ENCODE measurements around the gene TFF3. TPM values are rescaled to one million over a fixed set of nuclear protein-coding genes. Genes with fewer than 3 reads are reported as not detected.
A peak's percentile ranks its signal among the peaks of the same experiment; 100 is the strongest.

Gene TFF3
- total and polyA plus RNA-seq, 10 donors, result 28.9 to 123 (median 72.7) TPM

DNA sequence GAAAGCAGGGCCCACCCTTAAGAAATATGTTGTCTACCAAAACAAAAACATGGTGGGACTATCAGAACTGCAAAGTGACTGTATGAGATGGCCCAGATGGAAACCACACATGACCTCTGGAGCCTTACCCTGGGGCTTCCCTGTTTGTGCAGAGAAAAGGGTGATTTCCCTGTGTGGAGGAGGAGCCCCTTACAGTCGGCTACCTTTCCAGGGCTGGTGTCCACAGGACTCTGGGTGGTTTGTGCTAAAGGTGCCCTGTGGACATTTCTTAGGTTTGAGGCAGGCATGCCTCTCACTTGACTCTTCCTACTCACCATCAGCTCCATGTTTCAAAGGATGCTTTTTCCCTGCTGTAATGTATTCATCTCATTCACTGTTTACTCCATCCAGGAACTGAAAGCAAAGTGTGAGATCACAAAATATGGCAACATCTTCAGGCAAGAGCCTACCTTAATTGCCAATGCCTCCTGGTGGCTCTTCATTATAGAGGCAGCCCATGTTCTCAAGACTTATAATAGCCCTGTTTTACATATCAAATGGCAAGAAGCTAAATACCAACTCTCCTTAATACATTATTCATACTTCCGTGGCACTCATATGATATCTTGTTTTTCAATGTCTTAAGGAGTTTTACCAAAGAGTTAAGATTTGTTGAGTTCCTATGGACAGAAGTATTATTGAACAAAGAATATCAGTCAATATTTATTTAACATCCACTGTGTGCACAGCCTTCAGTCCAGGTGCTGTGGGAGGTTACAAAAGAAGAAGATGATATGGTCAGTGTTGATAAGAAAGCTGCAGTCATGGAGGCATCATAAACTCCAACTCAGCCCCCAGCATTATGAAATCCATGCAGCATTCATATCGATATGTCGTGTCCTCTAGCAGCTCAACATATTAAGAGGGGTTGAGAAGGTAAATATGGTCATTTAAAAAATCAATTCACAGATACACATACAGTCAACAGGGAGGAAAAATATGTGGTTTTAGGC lies 15.5 kb upstream of the TFF3 start:
- intact Hi-C loops (cut with DNase I; ENCODE audit: low total_unique reads), result no loop called here
- Histone ChIP-seq H3K9me3 (peaks cover 0 to 18% (median 14%) of the 10 kb centered on the region in 8 donors), H3K36me3 (no peaks in the 10 kb centered on the region), H3K27ac (no peak overlapping the region), H3K27me3 (replicated peaks in 1 of 7) (peaks cover 0 to 24% (median 3%) of the 10 kb centered on the region in 7 donors), H3K4me3 (no peak overlapping the region), H3K4me1 (no peaks in the 10 kb centered on the region)
- DNase-seq, result peak; percentile 8
- 86 to 93% (median 88%) methylated on average over 4 of the region's 4 CpGs for WGBS, 5 donors
- TF ChIP-seq POLR2A (IDR thresholded peaks at IDR 0.05), result no peak
- TF ChIP-seq, protein P1, sequence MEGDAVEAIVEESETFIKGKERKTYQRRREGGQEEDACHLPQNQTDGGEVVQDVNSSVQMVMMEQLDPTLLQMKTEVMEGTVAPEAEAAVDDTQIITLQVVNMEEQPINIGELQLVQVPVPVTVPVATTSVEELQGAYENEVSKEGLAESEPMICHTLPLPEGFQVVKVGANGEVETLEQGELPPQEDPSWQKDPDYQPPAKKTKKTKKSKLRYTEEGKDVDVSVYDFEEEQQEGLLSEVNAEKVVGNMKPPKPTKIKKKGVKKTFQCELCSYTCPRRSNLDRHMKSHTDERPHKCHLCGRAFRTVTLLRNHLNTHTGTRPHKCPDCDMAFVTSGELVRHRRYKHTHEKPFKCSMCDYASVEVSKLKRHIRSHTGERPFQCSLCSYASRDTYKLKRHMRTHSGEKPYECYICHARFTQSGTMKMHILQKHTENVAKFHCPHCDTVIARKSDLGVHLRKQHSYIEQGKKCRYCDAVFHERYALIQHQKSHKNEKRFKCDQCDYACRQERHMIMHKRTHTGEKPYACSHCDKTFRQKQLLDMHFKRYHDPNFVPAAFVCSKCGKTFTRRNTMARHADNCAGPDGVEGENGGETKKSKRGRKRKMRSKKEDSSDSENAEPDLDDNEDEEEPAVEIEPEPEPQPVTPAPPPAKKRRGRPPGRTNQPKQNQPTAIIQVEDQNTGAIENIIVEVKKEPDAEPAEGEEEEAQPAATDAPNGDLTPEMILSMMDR (IDR thresholded peaks at IDR 0.05 in 8 of 11, conservative IDR thresholded peaks at IDR 0.05 in 3 of 11), result no peak
- TF ChIP-seq POLR2AphosphoS5 (IDR thresholded peaks at IDR 0.05), result no peak

DNA sequence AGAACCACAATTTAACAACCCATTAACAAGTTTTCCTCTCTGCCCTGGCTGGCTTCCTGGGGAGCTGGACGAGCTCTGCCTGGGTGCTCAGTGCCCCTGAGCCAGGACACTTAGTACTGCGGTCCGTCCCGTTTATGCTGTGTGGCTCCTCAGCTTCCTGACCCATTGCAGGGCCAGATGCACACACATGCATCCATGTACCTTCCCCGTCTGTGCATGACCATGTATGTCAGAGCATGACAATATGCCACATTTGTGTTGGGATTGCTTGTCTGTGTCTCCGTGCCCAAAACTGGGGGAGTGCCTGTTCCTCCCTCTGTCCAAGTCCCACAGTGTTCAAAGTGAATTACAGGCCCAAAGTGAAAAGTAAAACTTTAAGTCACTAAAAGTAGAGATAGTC lies 9.7 kb upstream of the TFF3 start:
- no peak for DNase-seq
- intact Hi-C loops (cut with DNase I; ENCODE audit: low total_unique reads), result no loop called here
- 78 to 89% (median 85%) methylated on average over 6 of the region's 6 CpGs for WGBS, 5 donors
- H3K9me3 ChIP-seq, result peaks cover 0 to 4% (median 0%) of the 10 kb centered on the region in 8 donors
- H3K27me3 ChIP-seq (replicated peaks in 1 of 7), result no peaks in the 10 kb centered on the region
- H3K36me3 ChIP-seq, result no peaks in the 10 kb centered on the region
- TF ChIP-seq POLR2A (IDR thresholded peaks at IDR 0.05), result no peak
- TF ChIP-seq, protein P1 (IDR thresholded peaks at IDR 0.05 in 8 of 11, conservative IDR thresholded peaks at IDR 0.05 in 3 of 11), result no peak
- TF ChIP-seq POLR2AphosphoS5 (IDR thresholded peaks at IDR 0.05), result no peak
- peaks cover 1 to 7% (median 4%) of the 10 kb centered on the region in 6 donors for H3K4me1 ChIP-seq
- no peak overlapping the region for H3K27ac ChIP-seq
- H3K4me3 ChIP-seq, result no peak overlapping the region

DNA sequence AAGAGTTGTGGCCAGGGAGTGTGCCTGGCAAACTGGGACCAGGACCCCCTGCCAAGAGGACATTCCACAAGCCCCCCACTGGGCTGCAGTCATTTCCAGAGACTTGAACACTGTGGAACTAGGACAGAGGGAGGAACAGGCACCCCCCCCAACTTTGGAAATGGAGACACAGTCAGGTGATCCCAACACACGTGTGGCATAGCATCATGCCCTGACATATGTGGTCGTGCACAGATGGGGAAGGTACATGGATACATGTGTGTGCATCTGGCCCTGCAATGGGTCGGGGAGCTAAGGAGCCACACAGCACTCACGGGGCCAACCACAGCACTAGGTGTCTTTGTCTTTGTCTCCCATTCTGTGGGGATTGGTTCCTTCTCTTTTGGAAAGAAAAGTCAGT lies 6.6 kb upstream of the TFF3 start:
- Histone ChIP-seq H3K4me3 (no peak overlapping the region), H3K27me3 (replicated peaks in 1 of 7) (peaks cover 0 to 13% (median 0%) of the 10 kb centered on the region in 7 donors), H3K9me3 (peaks cover 0 to 4% (median 0%) of the 10 kb centered on the region in 8 donors), H3K27ac (no peak overlapping the region), H3K36me3 (no peaks in the 10 kb centered on the region), H3K4me1 (peaks cover 10 to 35% (median 23%) of the 10 kb centered on the region in 6 donors)
- TF ChIP-seq POLR2AphosphoS5 (IDR thresholded peaks at IDR 0.05), result no peak
- TF ChIP-seq, protein P1 (IDR thresholded peaks at IDR 0.05 in 8 of 11, conservative IDR thresholded peaks at IDR 0.05 in 3 of 11), result no peak
- TF ChIP-seq POLR2A (IDR thresholded peaks at IDR 0.05), result no peak
- intact Hi-C loops (cut with DNase I; ENCODE audit: low total_unique reads), result no loop called here
- DNase-seq, result no peak
- WGBS, 5 donors, result 76 to 89% (median 83%) methylated on average over 3 to 4 of the region's 4 CpGs

DNA sequence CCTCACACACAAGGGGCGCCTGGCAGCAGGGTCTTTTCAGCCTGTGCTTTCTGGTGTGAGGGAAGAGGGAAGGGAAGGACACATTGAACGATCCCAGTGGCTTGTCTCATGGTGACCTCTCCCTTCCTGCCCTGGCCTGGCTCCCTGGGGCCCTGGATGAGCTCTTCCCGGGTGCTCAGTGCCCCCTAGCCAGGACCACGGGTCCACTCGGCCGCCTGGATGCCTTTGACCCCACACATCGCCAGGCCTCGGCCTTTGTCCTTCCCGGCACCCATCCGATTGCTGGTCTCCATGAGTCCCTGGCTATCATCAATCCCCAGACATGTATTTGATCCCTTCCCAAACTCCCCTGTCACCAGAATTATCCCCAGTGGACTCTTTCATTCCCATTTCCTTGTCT lies 6.0 kb upstream of the TFF3 start:
- Histone ChIP-seq H3K36me3 (no peaks in the 10 kb centered on the region), H3K4me3 (no peak overlapping the region), H3K4me1 (peaks cover 10 to 37% (median 23%) of the 10 kb centered on the region in 6 donors), H3K27ac (no peak overlapping the region), H3K9me3 (peaks cover 0 to 4% (median 0%) of the 10 kb centered on the region in 8 donors), H3K27me3 (replicated peaks in 1 of 7) (peaks cover 0 to 14% (median 0%) of the 10 kb centered on the region in 7 donors)
- TF ChIP-seq POLR2AphosphoS5 (IDR thresholded peaks at IDR 0.05), result no peak
- TF ChIP-seq, protein P1 (IDR thresholded peaks at IDR 0.05 in 8 of 11, conservative IDR thresholded peaks at IDR 0.05 in 3 of 11), result no peak
- TF ChIP-seq POLR2A (IDR thresholded peaks at IDR 0.05), result no peak
- no peak for DNase-seq
- intact Hi-C loops (cut with DNase I; ENCODE audit: low total_unique reads), result no loop called here
- 87 to 89% (median 89%) methylated on average over 8 to 10 of the region's 10 CpGs for WGBS, 5 donors

Data from spleen (tissue), 11 donors.